ENCODE results near the gene CD59.

DNA sequence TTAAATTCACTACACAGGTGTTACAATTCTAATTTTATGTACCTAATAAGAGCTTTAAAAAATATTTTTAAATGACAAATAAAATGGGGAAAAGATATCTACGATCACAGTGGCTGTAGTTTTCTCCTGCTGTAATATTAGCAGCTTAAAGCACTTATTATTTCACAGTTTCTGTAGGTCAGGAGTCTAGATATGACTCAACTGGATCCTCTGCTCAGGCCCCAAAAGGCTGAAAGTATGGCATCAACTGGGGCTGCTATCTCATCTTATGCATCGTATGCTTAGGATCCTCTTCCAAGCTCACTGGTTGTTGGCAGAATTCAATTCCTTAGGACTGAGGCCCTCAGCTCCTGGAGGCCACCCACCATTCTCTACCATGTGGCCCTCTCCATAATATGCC, 25.2 kb upstream of the CD59 start:
- TF ChIP-seq, protein P1, sequence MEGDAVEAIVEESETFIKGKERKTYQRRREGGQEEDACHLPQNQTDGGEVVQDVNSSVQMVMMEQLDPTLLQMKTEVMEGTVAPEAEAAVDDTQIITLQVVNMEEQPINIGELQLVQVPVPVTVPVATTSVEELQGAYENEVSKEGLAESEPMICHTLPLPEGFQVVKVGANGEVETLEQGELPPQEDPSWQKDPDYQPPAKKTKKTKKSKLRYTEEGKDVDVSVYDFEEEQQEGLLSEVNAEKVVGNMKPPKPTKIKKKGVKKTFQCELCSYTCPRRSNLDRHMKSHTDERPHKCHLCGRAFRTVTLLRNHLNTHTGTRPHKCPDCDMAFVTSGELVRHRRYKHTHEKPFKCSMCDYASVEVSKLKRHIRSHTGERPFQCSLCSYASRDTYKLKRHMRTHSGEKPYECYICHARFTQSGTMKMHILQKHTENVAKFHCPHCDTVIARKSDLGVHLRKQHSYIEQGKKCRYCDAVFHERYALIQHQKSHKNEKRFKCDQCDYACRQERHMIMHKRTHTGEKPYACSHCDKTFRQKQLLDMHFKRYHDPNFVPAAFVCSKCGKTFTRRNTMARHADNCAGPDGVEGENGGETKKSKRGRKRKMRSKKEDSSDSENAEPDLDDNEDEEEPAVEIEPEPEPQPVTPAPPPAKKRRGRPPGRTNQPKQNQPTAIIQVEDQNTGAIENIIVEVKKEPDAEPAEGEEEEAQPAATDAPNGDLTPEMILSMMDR (IDR thresholded peaks at IDR 0.05) = no peak
- no peak for TF ChIP-seq POLR2A (IDR thresholded peaks at IDR 0.05)
